ENCODE results near the gene GAK. TPM values are rescaled to one million over a fixed set of nuclear protein-coding genes. Genes with fewer than 3 reads are reported as not detected.
"Not testable (repeated sequence)": the region's sequence is repeated elsewhere in the genome, so short reads cannot be mapped to it uniquely, and the experiment has no call there.

The GAK gene
- polyA plus RNA-seq, 2 donors, result 82.3 to 147 TPM

DNA sequence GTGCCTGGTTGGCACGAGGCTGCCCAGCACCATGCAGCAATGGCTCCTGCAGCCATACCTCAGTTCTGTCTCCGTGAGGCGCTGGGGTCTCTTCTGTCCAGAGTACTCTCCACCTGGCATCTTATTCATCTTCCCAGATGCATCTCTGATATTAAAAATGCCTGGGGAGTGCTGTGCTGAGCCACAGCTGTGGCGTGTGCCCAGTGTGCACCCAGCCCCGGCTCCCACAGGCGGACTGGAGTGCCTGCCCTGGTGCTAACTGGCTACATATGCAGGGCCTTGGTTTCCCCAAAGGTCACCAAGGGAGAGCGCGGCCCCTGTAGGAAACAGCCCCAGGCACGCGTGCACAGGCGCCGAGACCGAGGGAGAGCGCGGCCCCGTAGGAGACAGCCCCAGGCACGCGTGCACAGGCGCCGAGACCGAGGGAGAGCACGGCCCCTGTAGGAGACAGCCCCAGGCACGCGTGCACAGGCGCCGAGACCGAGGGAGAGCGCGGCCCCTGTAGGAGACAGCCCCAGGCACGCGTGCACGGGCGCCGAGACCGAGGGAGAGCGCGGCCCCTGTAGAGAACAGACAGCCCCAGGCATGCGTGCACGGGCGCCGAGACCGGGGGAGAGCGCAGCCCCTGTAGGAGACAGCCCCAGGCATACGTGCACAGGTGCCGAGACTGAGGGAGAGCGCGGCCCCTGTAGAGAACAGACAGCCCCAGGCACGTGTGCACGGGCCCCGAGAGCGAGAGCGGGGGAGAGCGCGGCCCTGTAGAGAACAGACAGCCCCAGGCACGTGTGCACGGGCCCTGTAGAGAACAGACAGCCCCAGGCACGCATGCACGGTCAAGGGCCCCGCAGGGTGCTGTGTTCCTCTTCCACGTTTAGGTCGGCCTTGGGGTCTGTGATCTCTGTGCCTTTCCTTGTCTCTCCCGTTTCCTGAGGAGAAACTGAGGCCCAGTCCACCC lies 14.7 kb upstream of the GAK start:
- Histone ChIP-seq H3K9me3 (ENCODE audit: control insufficient read depth in 2 of 2, insufficient read depth in 1 of 2, low read depth in 1 of 2, low read length in 1 of 2) (peaks cover 0 to 2% of the 10 kb centered on the region in 2 donors), H3K36me3 (ENCODE audit: control insufficient read depth in 2 of 2, insufficient read depth in 2 of 2, low read length in 1 of 2) (peaks cover 0 to 9% of the 10 kb centered on the region in 2 donors), H3K4me1 (ENCODE audit: control insufficient read depth in 2 of 2, insufficient read depth in 2 of 2, low read length in 1 of 2) (no peaks in the 10 kb centered on the region), H3K27me3 (ENCODE audit: control insufficient read depth in 1 of 2, insufficient read depth in 2 of 2, low read length in 2 of 2) (no peaks in the 10 kb centered on the region), H3K4me3 (ENCODE audit: low read depth in 1 of 2, low read length in 2 of 2) (no peak overlapping the region), H3K27ac (ENCODE audit: low read depth in 2 of 2, low read length in 1 of 2) (no peak overlapping the region)
- 66 to 69% methylated on average over 62 of the region's 62 CpGs for WGBS, 2 donors

DNA sequence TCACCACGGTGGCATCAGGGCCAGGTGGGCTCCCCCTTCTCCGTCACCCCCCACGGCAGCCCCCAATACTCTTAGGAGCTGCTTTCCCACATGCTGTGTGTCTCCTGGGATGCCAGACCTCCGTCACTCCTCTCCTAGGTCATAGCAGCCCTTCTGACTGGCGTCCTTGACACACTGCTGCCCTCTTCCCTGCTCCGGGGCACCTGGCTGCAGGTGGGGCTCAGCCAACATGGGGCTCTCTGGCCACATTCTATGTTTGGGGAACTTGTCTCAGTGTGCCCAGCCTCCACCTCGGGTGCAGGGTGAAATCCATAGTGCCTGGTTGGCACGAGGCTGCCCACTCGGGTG lies 14.0 kb upstream of the GAK start:
- Histone ChIP-seq H3K4me1 (ENCODE audit: control insufficient read depth in 2 of 2, insufficient read depth in 2 of 2, low read length in 1 of 2) (no peaks in the 10 kb centered on the region), H3K4me3 (ENCODE audit: low read depth in 1 of 2, low read length in 2 of 2) (no peak overlapping the region), H3K27ac (ENCODE audit: low read depth in 2 of 2, low read length in 1 of 2) (no peak overlapping the region), H3K9me3 (ENCODE audit: control insufficient read depth in 2 of 2, insufficient read depth in 1 of 2, low read depth in 1 of 2, low read length in 1 of 2) (peaks cover 0 to 2% of the 10 kb centered on the region in 2 donors), H3K36me3 (ENCODE audit: control insufficient read depth in 2 of 2, insufficient read depth in 2 of 2, low read length in 1 of 2) (peaks cover 0 to 2% of the 10 kb centered on the region in 2 donors), H3K27me3 (ENCODE audit: control insufficient read depth in 1 of 2, insufficient read depth in 2 of 2, low read length in 2 of 2) (no peaks in the 10 kb centered on the region)
- 71 to 81% methylated on average over 9 of the region's 9 CpGs for WGBS, 2 donors

DNA sequence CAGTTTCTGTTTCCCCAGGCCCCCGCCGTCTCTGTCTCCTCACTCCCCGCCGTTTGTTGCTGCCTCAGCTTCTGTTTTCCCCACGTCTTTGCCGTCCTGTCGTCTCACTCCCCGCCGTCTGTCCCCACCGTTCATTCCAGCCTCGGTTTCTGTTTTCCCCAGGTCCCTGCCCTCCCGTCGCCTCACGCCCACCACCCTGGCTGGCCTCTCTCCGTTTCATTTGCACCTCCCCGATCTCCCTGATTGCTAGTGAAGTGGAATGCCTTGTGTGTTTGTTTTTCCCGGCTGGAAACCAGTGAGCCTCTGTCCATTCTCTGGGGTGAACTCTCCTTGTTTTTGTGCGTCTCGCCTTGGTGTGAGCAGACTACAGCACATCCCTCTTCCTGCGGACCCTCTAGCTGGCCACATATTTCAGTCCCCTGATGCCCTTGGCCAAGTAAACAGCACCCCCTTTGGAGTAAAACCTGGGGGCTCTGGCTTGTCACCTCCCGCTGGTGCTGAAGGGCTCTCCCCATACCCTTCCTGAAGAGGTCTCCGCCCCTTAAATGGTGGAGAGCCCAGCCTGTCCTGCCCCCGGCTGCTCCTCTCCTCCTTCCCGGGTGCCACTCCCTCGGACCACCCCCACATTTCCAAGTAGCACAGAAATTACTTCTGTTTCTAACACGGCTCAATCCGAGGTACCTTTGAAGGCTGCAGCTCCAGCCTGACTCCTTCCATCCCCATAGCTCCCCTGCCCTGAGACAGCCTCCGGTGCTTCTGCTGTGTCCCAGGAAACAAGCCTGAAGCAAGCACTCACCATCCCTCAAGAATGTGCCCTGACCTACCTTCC lies 13.4 kb upstream of the GAK start:
- Histone ChIP-seq H3K27ac (ENCODE audit: low read depth in 2 of 2, low read length in 1 of 2) (no peak overlapping the region), H3K4me1 (ENCODE audit: control insufficient read depth in 2 of 2, insufficient read depth in 2 of 2, low read length in 1 of 2) (no peaks in the 10 kb centered on the region), H3K9me3 (ENCODE audit: control insufficient read depth in 2 of 2, insufficient read depth in 1 of 2, low read depth in 1 of 2, low read length in 1 of 2) (peaks cover 0 to 2% of the 10 kb centered on the region in 2 donors), H3K36me3 (ENCODE audit: control insufficient read depth in 2 of 2, insufficient read depth in 2 of 2, low read length in 1 of 2) (peaks cover 0 to 2% of the 10 kb centered on the region in 2 donors), H3K27me3 (ENCODE audit: control insufficient read depth in 1 of 2, insufficient read depth in 2 of 2, low read length in 2 of 2) (no peaks in the 10 kb centered on the region), H3K4me3 (ENCODE audit: low read depth in 1 of 2, low read length in 2 of 2) (no peak overlapping the region)
- WGBS, 2 donors, result 67 to 74% methylated on average over 28 of the region's 28 CpGs

DNA sequence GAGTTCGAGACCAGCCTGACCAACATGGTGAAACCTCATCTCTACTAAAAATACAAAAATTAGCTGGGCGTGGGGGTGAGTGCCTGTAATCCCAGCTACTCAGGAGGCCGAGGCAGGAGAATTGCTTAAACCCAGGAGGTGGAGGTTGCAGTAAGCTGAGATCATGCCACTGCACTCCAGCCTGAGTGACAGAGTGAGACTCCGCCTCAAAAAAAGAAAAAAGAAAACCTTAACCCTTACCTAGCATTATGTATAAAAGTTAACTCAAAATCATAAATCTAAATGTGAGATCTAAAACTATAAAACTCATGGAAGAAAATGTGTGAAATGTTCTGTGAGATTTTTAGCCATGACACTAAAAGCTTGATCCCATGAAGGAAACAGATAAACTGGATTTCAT lies 7.4 kb upstream of the GAK start:
- not testable (repeated sequence) for H3K4me1 ChIP-seq (ENCODE audit: control insufficient read depth in 2 of 2, insufficient read depth in 2 of 2, low read length in 1 of 2); H3K9me3 ChIP-seq (ENCODE audit: control insufficient read depth in 2 of 2, insufficient read depth in 1 of 2, low read depth in 1 of 2, low read length in 1 of 2); H3K4me3 ChIP-seq (ENCODE audit: low read depth in 1 of 2, low read length in 2 of 2); H3K27ac ChIP-seq (ENCODE audit: low read depth in 2 of 2, low read length in 1 of 2); H3K27me3 ChIP-seq (ENCODE audit: control insufficient read depth in 1 of 2, insufficient read depth in 2 of 2, low read length in 2 of 2); H3K36me3 ChIP-seq (ENCODE audit: control insufficient read depth in 2 of 2, insufficient read depth in 2 of 2, low read length in 1 of 2)
- 88 to 91% methylated on average over 4 of the region's 4 CpGs for WGBS, 2 donors

DNA sequence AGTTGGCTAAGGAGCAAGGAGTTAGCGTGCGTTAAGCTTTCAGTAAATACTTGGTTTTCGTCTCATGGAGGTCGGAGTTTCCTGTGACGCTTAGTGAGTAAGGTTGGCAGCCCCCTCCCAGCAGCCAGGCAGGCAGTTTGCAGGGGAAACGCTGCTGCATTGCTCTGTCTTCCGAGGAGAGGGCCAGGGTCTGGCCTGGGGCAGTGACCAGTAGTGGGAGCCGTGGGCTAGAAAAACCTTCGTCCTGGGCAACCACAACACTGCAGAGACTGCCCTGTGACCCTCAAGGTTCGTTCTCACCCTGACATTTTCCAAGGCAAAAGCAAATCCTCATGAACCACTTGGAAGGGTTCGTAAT lies 576 bp upstream of the GAK start:
- Histone ChIP-seq H3K27me3 (ENCODE audit: control insufficient read depth in 1 of 2, insufficient read depth in 2 of 2, low read length in 2 of 2) (no peaks in the 10 kb centered on the region), H3K9me3 (ENCODE audit: control insufficient read depth in 2 of 2, insufficient read depth in 1 of 2, low read depth in 1 of 2, low read length in 1 of 2) (no peaks in the 10 kb centered on the region), H3K4me3 (ENCODE audit: low read depth in 1 of 2, low read length in 2 of 2) (peak overlapping the region; percentile 67 to 98), H3K36me3 (ENCODE audit: control insufficient read depth in 2 of 2, insufficient read depth in 2 of 2, low read length in 1 of 2) (peaks cover 0 to 3% of the 10 kb centered on the region in 2 donors), H3K27ac (ENCODE audit: low read depth in 2 of 2, low read length in 1 of 2) (peak overlapping the region; percentile 84 to 95), H3K4me1 (ENCODE audit: control insufficient read depth in 2 of 2, insufficient read depth in 2 of 2, low read length in 1 of 2) (peaks cover 4 to 7% of the 10 kb centered on the region in 2 donors)
- WGBS, 2 donors, result 3% methylated on average over 11 of the region's 11 CpGs

DNA sequence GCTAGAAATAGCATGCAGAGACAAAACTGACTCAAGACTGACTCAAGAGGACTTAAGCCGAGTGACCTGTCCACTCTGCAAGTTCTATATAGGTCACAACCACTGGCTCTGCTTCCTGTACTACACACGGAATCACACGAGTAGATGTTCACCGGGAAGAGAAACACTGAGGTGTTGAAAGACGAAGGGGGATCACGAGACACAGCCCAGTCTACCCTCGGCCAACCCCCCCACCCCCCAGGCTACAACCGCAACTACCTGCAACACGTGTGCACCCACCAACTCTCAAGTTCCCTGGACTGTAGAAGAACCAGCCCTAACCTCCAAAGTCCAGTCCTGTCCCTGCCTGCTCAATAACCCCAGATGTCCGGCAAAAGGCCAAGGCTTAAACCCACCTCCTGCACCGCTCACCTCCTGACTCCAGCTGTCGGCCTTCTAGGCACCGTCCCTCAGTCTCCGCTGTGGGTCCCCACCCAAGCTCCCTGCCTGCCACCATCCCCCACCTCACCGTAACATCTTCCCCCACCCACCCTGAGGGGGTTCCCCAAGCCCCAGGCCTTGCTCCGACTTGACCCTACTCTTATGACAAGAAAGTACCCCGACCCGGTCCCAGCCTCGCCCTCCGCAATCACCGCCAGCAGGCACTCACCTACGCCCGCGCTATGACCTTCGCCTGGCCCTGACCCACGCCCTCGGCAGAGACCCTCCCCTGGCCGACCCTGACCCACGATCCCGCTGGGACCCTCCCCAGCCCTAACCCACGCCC lies 739 bp downstream of the GAK start:
- WGBS, 2 donors, result 2 to 3% methylated on average over 31 of the region's 31 CpGs
- Histone ChIP-seq H3K9me3 (ENCODE audit: control insufficient read depth in 2 of 2, insufficient read depth in 1 of 2, low read depth in 1 of 2, low read length in 1 of 2) (no peaks in the 10 kb centered on the region), H3K4me3 (ENCODE audit: low read depth in 1 of 2, low read length in 2 of 2) (peak overlapping the region; percentile 98), H3K27me3 (ENCODE audit: control insufficient read depth in 1 of 2, insufficient read depth in 2 of 2, low read length in 2 of 2) (no peaks in the 10 kb centered on the region), H3K4me1 (ENCODE audit: control insufficient read depth in 2 of 2, insufficient read depth in 2 of 2, low read length in 1 of 2) (peaks cover 6 to 7% of the 10 kb centered on the region in 2 donors), H3K27ac (ENCODE audit: low read depth in 2 of 2, low read length in 1 of 2) (peak overlapping the region; percentile 93 to 98), H3K36me3 (ENCODE audit: control insufficient read depth in 2 of 2, insufficient read depth in 2 of 2, low read length in 1 of 2) (peaks cover 0 to 3% of the 10 kb centered on the region in 2 donors)

DNA sequence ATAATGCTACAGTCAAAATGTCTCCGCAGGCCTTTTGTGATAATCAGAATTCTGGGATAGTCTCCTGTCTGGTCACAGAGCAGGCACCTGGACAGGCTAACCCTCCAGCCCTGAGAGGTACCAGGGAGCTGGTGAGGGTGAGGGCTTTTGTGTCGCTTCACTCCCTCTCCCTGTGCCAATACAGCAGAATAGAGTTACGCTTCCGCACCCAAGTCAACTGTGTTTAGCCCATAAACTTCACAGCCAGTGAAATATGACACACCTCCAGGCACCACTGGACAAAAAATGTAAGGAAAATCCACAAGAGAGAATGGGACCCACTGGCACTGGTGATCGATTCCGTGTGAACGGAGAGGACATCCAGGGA lies 1.3 kb downstream of the GAK start:
- Histone ChIP-seq H3K4me3 (ENCODE audit: low read depth in 1 of 2, low read length in 2 of 2) (peak overlapping the region; percentile 98), H3K9me3 (ENCODE audit: control insufficient read depth in 2 of 2, insufficient read depth in 1 of 2, low read depth in 1 of 2, low read length in 1 of 2) (no peaks in the 10 kb centered on the region), H3K36me3 (ENCODE audit: control insufficient read depth in 2 of 2, insufficient read depth in 2 of 2, low read length in 1 of 2) (peaks cover 0 to 3% of the 10 kb centered on the region in 2 donors), H3K4me1 (ENCODE audit: control insufficient read depth in 2 of 2, insufficient read depth in 2 of 2, low read length in 1 of 2) (peaks cover 6 to 7% of the 10 kb centered on the region in 2 donors), H3K27ac (ENCODE audit: low read depth in 2 of 2, low read length in 1 of 2) (peak overlapping the region; percentile 93 to 98), H3K27me3 (ENCODE audit: control insufficient read depth in 1 of 2, insufficient read depth in 2 of 2, low read length in 2 of 2) (no peaks in the 10 kb centered on the region)
- 36 to 45% methylated on average over 7 of the region's 7 CpGs for WGBS, 2 donors

DNA sequence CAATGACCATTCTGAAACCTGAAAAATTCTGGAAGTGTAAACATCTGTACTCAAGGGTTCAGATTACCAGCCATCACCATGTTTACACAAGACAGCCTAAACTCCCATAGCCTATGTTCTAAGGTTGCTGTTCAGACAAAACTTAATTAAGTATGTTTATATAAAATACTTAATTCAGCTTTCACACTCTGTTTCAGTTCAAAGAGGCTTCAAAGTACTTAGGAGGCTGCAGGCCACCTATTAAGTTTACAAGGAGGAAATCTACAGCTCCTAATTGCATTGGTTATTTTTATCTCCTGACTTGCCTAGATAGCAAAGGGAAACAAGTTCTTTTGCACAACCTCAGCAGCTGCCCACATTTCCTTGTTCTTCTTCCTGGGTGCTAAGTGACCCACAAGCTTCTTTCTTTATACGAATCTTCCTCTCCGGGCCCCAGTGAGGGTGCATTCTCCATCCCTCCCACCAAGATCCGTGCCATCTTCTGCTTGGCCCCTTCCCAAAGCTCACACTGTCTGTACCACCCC lies 2.0 kb downstream of the GAK start:
- Histone ChIP-seq H3K4me1 (ENCODE audit: control insufficient read depth in 2 of 2, insufficient read depth in 2 of 2, low read length in 1 of 2) (peaks cover 6 to 7% of the 10 kb centered on the region in 2 donors), H3K4me3 (ENCODE audit: low read depth in 1 of 2, low read length in 2 of 2) (peak overlapping the region in 1 of 2 donors; percentile 98), H3K27ac (ENCODE audit: low read depth in 2 of 2, low read length in 1 of 2) (peak overlapping the region; percentile 21 to 80), H3K27me3 (ENCODE audit: control insufficient read depth in 1 of 2, insufficient read depth in 2 of 2, low read length in 2 of 2) (no peaks in the 10 kb centered on the region), H3K9me3 (ENCODE audit: control insufficient read depth in 2 of 2, insufficient read depth in 1 of 2, low read depth in 1 of 2, low read length in 1 of 2) (no peaks in the 10 kb centered on the region), H3K36me3 (ENCODE audit: control insufficient read depth in 2 of 2, insufficient read depth in 2 of 2, low read length in 1 of 2) (peaks cover 0 to 3% of the 10 kb centered on the region in 2 donors)
- 31 to 39% methylated on average over 3 of the region's 3 CpGs for whole genome bisulfite sequencing, 2 donors
